ENCODE measurements around the gene DPP7. TPM values are rescaled to one million over a fixed set of nuclear protein-coding genes. Genes with fewer than 3 reads are reported as not detected.

DPP7 gene
- total and polyA plus RNA-seq, 9 of the 15 experiments (the other 6 are each of a cell fraction or from before 2014, with no cell fraction given) = 0.99 to 365 (median 132) TPM

- no peak for TF ChIP-seq NR2C2 (CRISPR knock-in tag; IDR thresholded peaks at IDR 0.05)
- no peak for TF ChIP-seq NR2C2 (tag; IDR thresholded peaks at IDR 0.05)
- no peak for TF ChIP-seq GABPA (tag; conservative IDR thresholded peaks at IDR 0.05; ENCODE audit: low read depth)
- TF ChIP-seq RUNX1 (IDR thresholded peaks at IDR 0.05; ENCODE audit: low read depth) = no peak
- TF ChIP-seq KDM2B (CRISPR knock-in tag; IDR thresholded peaks at IDR 0.05) = peak; percentile 89
- TF ChIP-seq RBBP5 (IDR thresholded peaks at IDR 0.05; ENCODE audit: borderline replicate concordance, insufficient read depth, low read length, poor library complexity, severe bottlenecking) = peak; percentile 42
- TF ChIP-seq CTBP1 (IDR thresholded peaks at IDR 0.05; ENCODE audit: borderline replicate concordance) = no peak
- TF ChIP-seq ZSCAN32 (CRISPR knock-in tag; IDR thresholded peaks at IDR 0.05) = no peak
- TF ChIP-seq MXD1 (CRISPR knock-in tag; IDR thresholded peaks at IDR 0.05; ENCODE audit: borderline replicate concordance, poor library complexity, severe bottlenecking) = no peak
- no peak for TF ChIP-seq ZNF75A (CRISPR knock-in tag; IDR thresholded peaks at IDR 0.05)
- no peak for TF ChIP-seq CREB3 (tag; conservative IDR thresholded peaks at IDR 0.05; ENCODE audit: low read depth)
Observed at GRCh38 chr9:137069508-137070091, 44.9 kb downstream of the DPP7 start (continued).

Measured in K562 (cell line).